ENCODE data around the gene HSDL1.

HSDL1 gene

GRCh38 chr16:84176192-84177053 is 31.4 kb upstream of the HSDL1 start:
- no peak for DNase-seq (ENCODE audit: low read depth)

- DNase-seq (ENCODE audit: low read depth) = peak; percentile 26
Measured at GRCh38 chr16:84175350-84176081, 30.5 kb upstream of the HSDL1 start.

GRCh38 chr16:84174396-84174795 is 29.4 kb upstream of the HSDL1 start:
- DNase-seq (ENCODE audit: low read depth) = no peak

GRCh38 chr16:84169765-84170310 is 24.9 kb upstream of the HSDL1 start:
- DNase-seq (ENCODE audit: low read depth) = no peak

GRCh38 chr16:84166796-84167695 is 22.1 kb upstream of the HSDL1 start:
- no peak for DNase-seq (ENCODE audit: low read depth)

- DNase-seq (ENCODE audit: low read depth) = no peak
Measured at GRCh38 chr16:84165746-84166145, 20.8 kb upstream of the HSDL1 start.

GRCh38 chr16:84161801-84162200 is 16.8 kb upstream of the HSDL1 start:
- DNase-seq (ENCODE audit: low read depth) = no peak

GRCh38 chr16:84161037-84161436 is 16.1 kb upstream of the HSDL1 start:
- DNase-seq (ENCODE audit: low read depth) = no peak

GRCh38 chr16:84159800-84160199 is 14.8 kb upstream of the HSDL1 start:
- DNase-seq (ENCODE audit: low read depth) = no peak

- DNase-seq (ENCODE audit: low read depth) = no peak
Measured at GRCh38 chr16:84159007-84159406, 14.0 kb upstream of the HSDL1 start.

GRCh38 chr16:84156342-84156784 is 11.4 kb upstream of the HSDL1 start:
- DNase-seq (ENCODE audit: low read depth) = no peak

- no peak for DNase-seq (ENCODE audit: low read depth)
Measured at GRCh38 chr16:84155771-84156170, 10.8 kb upstream of the HSDL1 start.

- no peak for DNase-seq (ENCODE audit: low read depth)
Measured at GRCh38 chr16:84155226-84155625, 10.2 kb upstream of the HSDL1 start.

GRCh38 chr16:84153660-84154214 is 8.8 kb upstream of the HSDL1 start:
- no peak for DNase-seq (ENCODE audit: low read depth)

GRCh38 chr16:84150926-84151325 is 5.9 kb upstream of the HSDL1 start:
- no peak for DNase-seq (ENCODE audit: low read depth)

- DNase-seq (ENCODE audit: low read depth) = no peak
Measured at GRCh38 chr16:84144209-84144858, 643 bp downstream of the HSDL1 start.

- no peak for DNase-seq (ENCODE audit: low read depth)
Measured at GRCh38 chr16:84143784-84144199, 1.2 kb downstream of the HSDL1 start.

- DNase-seq (ENCODE audit: low read depth) = no peak
Measured at GRCh38 chr16:84143081-84143480, 1.9 kb downstream of the HSDL1 start.

GRCh38 chr16:84141143-84141670 is 3.8 kb downstream of the HSDL1 start:
- DNase-seq (ENCODE audit: low read depth) = no peak

GRCh38 chr16:84139628-84140258 is 5.2 kb downstream of the HSDL1 start:
- DNase-seq (ENCODE audit: low read depth) = no peak

Measured in HS-27A (cell line).